Fibroblast of lung (primary cell): Measurements from ENCODE around the gene XCL2.

ENCODE experiments used
- EZH2 ChIP-seq: IDR thresholded peaks from 2 replicates; pipeline ENCODE4 v1.5.1; 2012; ENCODE audit warnings: low read length, control low read depth, mild to moderate bottlenecking; ENCODE audit errors: missing control alignments
- TF ChIP-seq, protein P1 (sequence below), 2 donors: IDR thresholded peaks in 1 of 2; conservative IDR thresholded peaks in 1 of 2; 1 replicate in 1 of 2; 2 replicates in 1 of 2; pipeline ENCODE4 v1.5.1; 2011 to 2012; ENCODE audit warnings: low read length in 2 of 2, control low read depth in 1 of 2, inconsistent platforms in 1 of 2, low read depth in 1 of 2, mild to moderate bottlenecking in 1 of 2

GRCh38 chr1:168505006-168505405 lies 38.8 kb downstream of the XCL2 start:
- TF ChIP-seq, protein P1, sequence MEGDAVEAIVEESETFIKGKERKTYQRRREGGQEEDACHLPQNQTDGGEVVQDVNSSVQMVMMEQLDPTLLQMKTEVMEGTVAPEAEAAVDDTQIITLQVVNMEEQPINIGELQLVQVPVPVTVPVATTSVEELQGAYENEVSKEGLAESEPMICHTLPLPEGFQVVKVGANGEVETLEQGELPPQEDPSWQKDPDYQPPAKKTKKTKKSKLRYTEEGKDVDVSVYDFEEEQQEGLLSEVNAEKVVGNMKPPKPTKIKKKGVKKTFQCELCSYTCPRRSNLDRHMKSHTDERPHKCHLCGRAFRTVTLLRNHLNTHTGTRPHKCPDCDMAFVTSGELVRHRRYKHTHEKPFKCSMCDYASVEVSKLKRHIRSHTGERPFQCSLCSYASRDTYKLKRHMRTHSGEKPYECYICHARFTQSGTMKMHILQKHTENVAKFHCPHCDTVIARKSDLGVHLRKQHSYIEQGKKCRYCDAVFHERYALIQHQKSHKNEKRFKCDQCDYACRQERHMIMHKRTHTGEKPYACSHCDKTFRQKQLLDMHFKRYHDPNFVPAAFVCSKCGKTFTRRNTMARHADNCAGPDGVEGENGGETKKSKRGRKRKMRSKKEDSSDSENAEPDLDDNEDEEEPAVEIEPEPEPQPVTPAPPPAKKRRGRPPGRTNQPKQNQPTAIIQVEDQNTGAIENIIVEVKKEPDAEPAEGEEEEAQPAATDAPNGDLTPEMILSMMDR (conservative IDR thresholded peaks at IDR 0.05 in 1 of 2, IDR thresholded peaks at IDR 0.05 in 1 of 2; ENCODE audit: low read depth in 1 of 2, low read length in 2 of 2) = no peak
- no peak for TF ChIP-seq EZH2
